Mucosa of gallbladder (tissue), 1 donor: ENCODE results near the gene PRKCQ. TPM values are rescaled to one million over a fixed set of nuclear protein-coding genes. Genes with fewer than 3 reads are reported as not detected.

Experiments used
- DNase-seq: peaks from one replicate; pipeline ENCODE4 v3.0.0-alpha.2; 2020; ENCODE audit warnings: low spot score
- total RNA-seq: library from RNA; stranded (reverse); gene quantifications from one replicate; pipeline ENCODE4 v1.2.1, GENCODE V29; 2021
- donor health status: DM: no; HTN: no; CAD: no.

PRKCQ gene
- total RNA-seq: 1.4 TPM

DNA sequence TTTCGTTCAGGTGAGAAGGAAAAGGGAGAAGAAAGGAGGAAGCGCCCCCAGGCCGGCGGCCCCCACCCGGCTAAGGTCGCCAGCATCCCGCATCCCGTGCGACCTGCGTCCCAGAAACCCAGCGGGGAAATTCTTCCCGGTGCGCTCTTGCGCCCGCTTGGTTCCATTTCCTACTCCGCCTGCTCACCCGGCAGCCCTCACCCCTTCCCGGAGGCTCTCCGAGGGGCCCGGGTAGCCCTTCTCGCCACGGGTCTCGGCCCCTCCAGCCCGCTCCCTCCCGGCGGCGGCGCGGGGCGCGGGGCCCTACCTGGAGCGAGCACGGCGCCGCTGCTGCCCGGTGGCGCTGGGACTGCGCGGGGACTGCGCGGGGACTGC is at the start of gene PRKCQ:
Gene PRKCQ, minus strand, starts transcription at position 373 of the 375 bp plus-strand sequence. CDS start 65,141 bp downstream, outside the sequence.
- no peak for DNase-seq

DNA sequence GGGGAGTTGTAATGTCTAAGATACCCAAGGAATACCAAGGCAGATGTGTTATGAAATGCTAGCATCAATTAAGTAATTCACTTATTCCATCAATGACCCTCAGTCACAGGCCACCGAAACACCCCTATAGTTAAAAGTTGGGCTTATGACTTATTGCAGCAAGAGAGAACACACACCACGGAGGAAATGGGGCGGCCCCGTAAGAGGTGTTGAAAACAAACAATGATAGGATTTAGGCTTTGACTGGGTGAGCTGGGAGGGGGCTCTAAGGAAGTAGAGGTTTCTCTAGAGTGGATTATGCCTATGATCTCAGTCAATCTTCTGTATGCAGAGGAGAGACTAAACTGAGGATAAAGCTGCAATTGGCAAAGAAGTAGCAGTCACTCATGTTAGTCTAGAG is 45.4 kb upstream of the PRKCQ start:
- DNase-seq: no peak

GRCh38 chr10:6624392-6624791 is 44.3 kb upstream of the PRKCQ start:
- DNase-seq: no peak

GRCh38 chr10:6622921-6623320 is 42.8 kb upstream of the PRKCQ start:
- no peak for DNase-seq

DNA sequence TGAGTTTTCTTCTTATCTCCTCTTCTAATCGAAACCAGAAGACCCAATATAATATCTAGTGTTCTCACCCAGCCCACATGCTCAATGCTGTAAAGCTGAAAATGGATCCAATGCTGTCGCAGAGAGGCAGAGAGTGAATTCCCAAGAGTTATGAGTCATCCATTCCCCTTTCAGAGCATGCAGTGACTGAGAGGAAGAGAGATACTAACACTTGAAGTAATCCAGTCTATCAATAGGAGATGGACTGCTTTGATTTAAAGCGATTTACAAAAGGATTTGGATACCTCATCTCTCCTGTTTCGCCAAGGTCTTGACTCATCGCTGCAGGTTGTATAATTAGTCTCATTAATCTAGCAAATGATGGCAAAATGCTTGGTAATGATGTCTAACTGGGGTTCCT is 41.5 kb upstream of the PRKCQ start:
- no peak for DNase-seq

- no peak for DNase-seq
Observed at GRCh38 chr10:6619660-6620059, 39.6 kb upstream of the PRKCQ start.

- DNase-seq: no peak
Observed at GRCh38 chr10:6618340-6618739, 38.3 kb upstream of the PRKCQ start.

- DNase-seq: no peak
Observed at GRCh38 chr10:6617309-6618076, 37.4 kb upstream of the PRKCQ start.

GRCh38 chr10:6615971-6616370 is 35.9 kb upstream of the PRKCQ start:
- DNase-seq: no peak

DNA sequence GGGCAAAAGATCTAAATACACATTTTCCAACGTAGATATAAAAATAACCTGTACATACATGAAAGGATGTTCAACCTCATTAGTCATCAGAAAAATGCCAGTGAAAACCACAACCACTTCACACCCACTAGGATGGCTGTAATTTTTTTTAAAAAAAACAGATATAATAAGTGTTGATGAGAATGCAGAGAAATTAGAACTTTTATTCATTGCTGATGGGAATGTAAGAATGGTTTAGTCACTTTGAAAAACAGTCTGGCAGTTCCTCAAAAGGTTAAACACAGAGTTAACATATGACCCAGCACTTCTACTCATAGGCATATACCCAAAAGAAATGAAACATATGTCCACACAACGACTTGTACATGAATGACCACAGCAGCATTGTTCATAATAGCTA is 32.3 kb upstream of the PRKCQ start:
- DNase-seq: no peak

GRCh38 chr10:6610647-6611046 is 30.6 kb upstream of the PRKCQ start:
- DNase-seq: no peak

GRCh38 chr10:6609625-6610024 is 29.5 kb upstream of the PRKCQ start:
- no peak for DNase-seq

GRCh38 chr10:6607778-6608177 is 27.7 kb upstream of the PRKCQ start:
- DNase-seq: no peak

DNA sequence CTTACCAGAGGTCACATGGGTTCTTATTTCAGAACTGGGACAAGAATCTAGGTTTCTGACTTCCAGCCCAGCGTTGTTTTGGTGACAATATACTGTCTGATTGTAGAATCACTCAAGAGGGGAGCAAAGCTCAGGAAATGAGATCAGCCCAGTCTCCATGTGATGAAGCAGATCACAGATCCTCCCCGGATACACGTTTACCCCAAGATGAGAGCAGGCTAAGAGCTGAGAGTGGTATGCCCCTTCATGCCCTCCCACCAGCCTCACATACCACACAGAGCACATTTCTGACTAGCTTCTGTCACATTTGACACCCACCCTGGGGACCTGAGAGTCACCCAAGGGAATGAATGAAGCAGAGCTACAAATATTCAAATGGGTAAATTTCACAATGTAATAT is 27.1 kb upstream of the PRKCQ start:
- no peak for DNase-seq

- DNase-seq: no peak
Observed at GRCh38 chr10:6603142-6604125, 23.4 kb upstream of the PRKCQ start.

DNA sequence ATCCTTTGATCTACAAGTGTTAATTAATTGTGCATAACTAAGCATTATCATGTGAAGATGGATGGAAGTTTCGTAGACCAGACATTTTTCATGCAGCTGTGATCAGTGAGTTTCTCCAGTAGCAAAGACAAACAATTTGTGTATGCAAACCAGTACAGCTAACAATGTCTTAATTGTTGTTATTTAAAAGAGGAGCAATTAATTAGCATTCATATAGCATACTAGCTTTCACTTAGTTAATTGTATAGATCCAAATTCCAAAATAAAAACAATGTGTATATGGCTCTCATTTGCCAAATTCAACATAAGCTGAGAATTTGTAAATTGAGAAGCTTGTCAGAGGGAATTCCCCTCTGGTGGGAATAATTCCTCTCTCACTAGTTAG is 22.6 kb upstream of the PRKCQ start:
- DNase-seq: no peak

DNA sequence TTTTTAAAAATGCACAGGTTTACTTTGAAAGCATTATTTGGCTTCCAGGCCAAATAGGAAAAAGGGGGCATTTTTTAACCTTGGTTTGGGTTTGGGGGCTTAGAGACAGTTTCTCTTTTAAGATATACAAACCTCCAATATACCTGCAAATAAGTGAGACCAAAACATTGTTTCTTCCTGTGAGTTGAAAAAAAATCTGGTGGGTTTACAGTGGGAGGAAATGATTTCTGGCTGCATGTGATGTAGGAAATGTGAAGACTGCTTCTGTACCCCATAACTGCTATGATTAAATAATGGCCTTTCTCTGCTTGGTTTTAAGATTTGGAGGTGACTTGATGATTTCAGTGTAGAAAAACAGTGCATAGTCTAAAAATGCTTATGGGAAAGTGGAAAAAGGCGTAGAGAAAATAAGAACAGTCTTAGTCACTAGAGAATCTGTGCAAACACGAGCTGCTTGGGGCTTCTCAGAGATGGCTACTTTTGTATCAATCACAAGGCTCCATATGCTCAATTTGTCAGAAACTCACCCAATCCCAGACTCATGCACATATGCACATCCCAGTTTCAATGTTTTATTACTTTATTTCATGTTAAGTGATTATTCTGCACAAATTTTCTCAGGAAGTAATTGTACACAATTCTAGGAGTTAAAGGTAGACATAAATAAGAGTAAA is 22.1 kb upstream of the PRKCQ start:
- no peak for DNase-seq

DNA sequence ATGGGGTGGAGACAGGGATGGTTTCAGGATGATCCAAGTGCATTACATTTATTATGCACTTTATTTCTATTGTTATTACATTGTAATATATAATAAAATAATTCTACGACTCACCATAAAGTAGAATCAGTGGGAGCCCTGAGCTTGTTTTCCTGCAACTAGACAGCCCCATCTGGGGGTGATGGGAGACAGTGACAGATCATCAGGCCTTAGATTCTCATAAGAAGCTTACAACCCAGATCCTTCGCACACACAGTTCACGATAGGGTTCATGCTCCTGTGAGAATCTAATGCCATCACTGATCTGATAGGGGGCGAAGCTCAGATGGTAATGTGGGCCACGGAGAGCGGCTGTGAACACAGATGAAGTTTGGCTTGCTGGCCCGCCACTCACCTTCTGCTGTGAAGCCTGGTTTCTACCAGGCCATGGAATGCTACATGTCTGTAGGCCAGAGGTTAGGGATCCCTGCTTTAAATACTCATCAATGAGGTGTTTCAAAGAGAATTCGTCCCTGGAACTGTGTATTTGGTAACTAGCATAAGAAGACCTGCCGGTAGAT is 21.2 kb upstream of the PRKCQ start:
- no peak for DNase-seq

- DNase-seq: no peak
Observed at GRCh38 chr10:6600224-6600987, 20.3 kb upstream of the PRKCQ start.

- DNase-seq: no peak
Observed at GRCh38 chr10:6598679-6599078, 18.6 kb upstream of the PRKCQ start.

DNA sequence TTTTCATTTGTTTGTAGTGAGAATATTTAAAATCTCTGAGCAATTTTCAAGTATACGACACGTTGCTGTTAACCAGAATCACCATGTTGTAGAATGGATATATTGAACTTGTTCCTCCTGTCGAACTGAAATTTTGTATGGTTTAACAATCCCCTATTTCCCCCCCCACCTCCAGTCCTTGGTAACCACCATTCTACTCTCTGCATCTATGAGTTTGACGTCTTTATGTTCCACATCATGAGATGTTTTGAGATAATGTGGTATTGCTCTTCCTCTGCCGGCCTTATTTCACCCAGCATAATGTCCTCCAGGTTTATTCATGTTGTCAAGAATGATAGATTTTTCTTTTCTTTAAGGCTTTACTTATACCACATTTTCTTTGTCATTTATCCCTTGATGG is 17.4 kb upstream of the PRKCQ start:
- DNase-seq: no peak
